D341Med (cell line): ENCODE measurements around the gene ITGBL1.

ENCODE experiments used
- DNase-seq: peaks from one replicate; pipeline ENCODE4 v3.0.0; 2012; ENCODE audit warnings: low spot score

The ITGBL1 gene

DNA sequence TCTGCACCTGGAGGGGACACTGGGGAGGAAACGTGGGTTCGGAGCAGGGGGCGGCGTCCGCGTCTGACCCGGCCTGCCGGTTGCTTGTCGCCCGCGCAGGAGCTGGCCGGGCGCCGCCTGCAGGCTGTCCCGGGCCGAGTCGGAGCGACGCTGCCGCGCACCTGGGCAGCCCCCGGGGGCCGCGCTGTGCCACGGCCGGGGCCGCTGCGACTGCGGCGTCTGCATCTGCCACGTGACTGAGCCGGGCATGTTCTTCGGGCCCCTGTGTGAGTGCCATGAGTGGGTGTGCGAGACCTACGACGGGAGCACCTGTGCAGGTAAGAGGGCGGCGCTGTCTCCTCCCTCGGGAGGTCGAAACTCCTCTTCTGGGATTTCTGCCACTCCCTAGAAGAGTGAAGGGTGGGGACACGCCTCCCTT lies 1.3 kb downstream of the ITGBL1 start:
- peak; percentile 20 for DNase-seq

DNA sequence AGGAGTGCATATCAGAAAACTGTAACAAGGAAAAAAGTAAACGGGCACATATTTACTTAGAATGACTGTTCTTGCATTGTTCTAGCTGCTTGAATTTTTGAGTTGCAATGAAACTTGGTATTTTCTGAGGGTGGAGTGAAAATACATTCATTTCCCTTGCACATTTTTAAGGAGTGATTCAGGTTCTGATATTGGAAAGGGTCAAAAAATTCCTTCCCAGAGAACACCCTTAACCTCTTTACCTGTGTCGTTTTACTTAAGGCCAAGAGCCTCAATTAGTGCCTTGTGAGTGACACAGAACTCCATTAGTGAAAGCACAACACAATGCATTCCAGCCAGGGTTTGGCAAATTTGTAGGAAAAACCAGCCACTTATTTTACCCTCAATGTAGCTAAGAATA lies 2.3 kb downstream of the ITGBL1 start:
- no peak for DNase-seq

DNA sequence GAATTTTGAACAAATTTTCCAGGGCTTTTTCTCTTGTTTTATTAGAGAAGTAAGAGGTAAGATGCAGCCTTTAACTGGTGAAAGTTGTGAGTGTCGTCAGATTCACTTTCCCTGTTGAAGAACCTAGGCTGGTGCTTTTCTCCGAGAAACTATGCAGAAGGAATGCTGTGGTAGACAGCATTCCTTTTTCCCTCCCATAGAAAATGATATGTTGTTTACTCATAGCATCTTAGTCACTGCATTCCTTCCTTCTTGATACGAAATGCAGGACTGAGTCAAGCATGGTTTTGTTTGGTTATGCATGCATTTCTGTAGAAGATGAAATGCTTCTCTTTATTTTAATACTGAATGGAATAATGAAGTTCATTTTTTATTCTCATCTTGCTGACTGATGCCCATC lies 3.4 kb downstream of the ITGBL1 start:
- DNase-seq = no peak

DNA sequence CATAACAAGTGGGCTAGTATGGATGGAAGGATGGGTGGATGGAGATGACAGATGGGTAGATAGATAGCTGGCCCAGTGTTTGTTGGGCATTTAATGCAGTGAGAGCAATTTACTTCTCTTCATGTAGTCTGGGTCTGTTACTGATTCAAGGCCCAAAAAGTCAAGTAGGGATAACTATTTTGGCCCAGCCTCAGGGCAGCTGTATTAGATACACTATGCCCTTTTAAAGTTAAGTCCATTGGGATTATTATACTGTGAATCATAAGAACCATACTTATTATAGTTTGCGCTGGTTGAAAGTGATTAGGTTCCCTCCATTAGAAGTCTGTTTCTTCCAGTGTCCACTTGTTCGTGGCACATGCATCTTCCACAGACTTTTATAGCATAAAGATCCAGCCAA lies 4.7 kb downstream of the ITGBL1 start:
- DNase-seq = no peak

DNA sequence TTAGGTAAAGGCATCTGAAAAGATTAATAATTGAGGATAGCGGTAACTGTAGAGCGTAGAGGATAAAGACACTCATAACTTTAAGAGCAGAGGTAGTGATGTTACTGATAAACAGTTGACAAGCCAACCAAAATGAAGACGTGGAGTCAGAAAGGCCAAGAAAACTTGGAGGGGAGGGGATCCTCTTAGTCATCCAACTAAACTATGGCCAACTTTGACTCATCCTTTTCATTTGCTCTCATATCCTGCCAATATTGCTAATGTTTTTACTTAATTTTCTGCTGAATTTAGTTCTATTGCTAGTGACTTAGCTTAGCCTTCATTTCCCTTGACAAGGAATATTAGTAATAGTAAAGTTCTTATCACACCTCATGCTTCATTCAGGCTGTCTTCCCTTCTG lies 13.4 kb downstream of the ITGBL1 start:
- DNase-seq = no peak

DNA sequence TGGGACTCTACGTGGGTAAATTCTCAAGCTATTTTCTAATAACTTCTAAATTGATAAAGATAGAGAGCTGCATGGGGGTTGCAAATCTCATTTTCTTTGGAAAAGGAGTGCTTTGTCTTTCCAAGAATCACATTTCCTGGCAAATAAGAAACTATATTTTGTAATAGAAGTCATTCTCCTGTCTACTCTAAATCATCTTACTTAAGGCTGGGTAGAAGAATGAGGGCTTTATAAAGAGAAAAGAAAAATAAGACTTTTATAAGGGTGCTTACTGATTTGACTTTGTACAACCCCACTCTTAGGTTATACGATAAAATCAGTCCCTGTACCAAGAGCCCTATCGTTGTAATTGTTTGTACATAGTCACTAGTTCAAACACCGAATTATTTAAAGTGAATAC lies 14.9 kb downstream of the ITGBL1 start:
- no peak for DNase-seq

DNA sequence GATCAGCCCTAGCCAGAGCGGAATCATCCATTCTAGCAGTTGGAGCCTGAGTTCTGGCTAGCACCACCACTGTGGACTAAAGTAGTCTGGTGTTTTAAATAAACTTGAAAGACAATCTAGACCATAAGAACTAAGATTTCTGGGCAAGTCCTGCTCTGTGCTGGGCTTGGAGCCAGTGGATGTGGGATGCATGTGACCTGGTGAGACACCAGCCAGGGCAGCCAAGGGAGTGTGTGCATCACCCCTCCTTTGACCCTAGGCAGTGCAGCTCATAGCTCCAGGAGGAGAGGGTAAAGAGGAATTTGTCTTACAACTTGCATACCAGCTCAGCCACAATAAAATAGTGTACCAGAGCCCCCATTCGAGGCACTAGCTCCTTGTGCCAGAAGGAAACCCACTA lies 21.0 kb downstream of the ITGBL1 start:
- no peak for DNase-seq

DNA sequence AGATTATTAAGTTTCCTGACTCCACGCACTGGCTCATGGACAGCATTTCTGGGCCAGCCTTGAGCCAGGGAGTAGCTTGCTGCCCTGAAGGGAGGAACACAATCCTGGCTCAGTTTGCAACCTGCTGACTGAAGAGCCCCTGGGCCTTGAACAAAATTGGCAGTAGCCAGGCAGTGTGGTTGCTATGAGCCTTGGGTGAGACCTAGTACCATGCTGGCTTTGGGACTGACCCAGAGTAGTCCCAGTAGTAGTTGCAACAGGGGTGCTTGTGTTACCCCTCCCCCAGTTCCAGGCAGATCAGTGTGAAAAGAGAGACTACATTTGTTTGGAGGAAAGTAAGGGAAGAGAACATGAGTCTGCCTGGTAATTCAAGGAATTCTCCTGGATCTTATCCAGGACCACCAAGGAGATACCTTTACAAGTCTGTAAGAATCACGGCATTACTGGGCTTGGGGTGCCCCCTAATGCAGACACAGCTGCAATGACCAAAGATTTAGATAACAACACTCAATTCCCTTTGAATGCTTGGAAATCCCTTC lies 22.0 kb downstream of the ITGBL1 start:
- no peak for DNase-seq

DNA sequence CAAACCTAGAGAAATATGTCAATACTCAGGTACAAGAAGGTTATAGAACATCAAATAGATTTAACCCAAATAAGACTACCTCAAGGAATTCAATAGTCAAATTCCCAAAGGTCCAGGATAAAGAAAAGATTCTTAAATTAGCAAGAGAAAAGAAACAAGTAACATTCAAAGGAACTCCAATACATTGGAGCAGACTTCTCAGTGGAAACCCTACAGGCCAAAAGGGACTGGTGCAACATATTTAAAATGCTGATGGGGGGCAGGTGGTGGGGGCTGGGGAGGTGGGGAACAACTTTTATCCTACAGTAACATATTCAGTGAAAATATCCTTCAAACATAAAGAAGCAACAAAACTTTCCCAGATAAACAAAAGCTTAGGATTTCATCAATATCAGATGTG lies 23.1 kb downstream of the ITGBL1 start:
- no peak for DNase-seq

DNA sequence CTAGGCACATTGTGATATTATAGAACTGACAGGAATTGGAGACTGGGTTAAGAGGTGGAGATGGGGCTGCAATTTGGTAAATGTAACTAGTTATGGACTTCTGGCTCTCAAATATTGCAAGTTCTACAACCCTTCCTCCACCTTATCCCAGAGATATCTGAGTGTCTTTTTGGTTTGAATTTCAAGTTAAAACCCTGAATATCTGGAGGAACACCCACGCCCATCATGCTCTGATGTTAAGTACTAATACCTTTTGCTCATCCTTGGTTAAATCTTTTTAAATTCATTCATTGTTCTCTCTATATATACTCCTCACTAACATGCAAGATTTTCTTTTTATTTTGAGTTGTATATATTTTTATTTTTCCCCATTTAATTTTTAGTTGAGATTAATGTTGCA lies 28.9 kb downstream of the ITGBL1 start:
- no peak for DNase-seq

DNA sequence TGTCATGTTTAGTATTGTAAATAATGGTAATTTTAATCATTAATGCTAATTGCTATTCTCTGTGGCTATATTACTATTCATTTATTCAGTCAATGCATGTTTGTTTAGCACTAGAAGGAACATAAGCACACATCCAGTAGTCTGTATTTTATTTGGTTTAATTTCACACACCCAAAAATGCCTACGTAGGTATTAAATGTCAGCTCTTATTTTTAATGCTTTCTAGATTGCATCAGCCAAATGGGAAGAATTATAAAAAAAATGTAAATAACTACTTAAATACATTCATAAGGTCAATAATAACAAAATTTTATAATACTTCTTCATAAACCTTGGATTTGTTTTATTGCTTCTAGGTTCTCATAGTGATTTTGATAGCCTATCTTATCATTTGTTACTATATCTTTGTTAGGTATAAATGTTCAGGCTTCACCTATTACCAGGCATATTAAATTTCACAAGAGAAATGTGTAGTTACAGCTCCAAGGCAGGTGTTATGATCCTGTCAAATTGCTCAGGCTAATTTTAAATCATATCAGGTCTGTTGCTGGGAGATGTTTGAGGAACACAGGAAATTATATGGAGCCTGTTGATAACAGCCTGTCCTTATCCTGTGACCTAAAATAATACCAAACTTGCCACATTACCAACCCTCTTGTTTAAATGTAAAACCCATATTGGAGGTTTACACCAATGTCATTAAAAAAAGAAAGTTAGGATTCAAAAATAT lies 34.4 kb downstream of the ITGBL1 start:
- no peak for DNase-seq

DNA sequence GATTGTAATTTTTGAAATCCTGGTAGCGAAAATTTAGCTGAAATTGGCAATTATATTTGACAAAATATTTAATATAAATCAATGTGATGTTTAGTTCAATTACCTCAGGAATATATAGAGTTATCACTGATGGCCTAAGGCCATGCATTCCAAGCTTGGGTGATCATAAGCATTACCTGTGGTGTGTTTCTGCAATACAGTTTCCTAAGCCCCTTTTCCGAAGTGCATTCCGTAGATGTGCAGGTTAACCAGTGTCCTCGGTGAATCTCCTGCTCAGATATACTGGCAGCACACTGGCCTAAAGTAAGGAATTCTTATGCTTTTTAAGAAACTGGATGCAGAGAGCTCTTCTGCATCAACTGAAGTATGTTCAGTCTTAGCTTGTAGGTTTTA lies 35.0 kb downstream of the ITGBL1 start:
- no peak for DNase-seq

DNA sequence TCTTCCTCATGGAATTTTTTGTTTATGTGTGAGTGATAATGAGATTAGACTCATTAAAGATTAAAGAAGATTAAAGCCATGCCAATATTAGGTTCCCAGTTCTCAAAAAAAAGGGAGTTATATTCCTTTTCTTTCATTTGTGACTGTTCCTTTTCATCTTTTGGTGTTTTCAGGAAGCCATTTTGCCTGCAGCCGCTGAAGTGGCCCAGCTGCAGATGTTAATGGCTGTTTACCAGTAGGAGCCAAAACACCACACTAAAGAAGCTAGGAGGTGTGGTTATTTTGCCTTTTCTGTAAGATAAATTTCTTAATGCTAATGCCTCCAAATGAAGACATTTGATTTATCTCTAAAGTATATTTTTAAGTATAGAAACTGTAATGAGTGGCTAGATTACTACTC lies 36.3 kb downstream of the ITGBL1 start:
- no peak for DNase-seq

DNA sequence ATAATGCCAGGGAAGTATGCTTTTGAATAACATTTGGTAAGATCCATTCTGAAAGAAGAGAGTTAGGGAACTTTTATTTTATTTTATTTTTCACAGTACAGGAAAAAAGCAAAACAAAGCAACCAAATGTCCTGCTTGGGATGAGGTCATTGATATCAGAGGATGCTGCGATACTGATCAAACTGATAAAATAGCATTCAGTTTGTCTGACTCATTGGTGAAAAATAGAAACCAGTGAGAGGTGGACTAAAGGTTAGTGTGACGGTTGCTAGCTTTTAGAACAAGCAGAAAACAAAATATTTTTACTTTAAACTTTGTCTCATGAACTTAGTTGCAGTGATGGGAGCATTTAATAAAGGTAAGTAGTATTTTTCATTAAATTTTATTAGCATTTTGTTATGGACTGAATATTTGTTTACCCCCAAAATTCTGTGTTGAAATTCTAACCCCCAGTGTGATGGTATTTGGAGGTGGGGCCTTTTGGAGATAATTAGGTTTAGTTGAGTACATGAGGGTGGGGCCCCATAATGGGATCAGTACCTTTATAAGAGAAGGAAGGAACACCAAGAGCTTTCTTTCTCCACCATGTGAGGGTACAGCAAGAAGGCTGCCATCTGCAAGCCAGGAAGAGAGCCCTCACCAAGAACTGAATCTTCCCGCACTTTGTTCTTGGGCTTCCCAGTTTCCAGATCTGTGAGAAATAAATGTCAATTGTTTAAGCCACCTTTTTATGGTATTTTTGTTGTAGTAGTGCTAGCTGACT lies 37.3 kb downstream of the ITGBL1 start:
- no peak for DNase-seq

DNA sequence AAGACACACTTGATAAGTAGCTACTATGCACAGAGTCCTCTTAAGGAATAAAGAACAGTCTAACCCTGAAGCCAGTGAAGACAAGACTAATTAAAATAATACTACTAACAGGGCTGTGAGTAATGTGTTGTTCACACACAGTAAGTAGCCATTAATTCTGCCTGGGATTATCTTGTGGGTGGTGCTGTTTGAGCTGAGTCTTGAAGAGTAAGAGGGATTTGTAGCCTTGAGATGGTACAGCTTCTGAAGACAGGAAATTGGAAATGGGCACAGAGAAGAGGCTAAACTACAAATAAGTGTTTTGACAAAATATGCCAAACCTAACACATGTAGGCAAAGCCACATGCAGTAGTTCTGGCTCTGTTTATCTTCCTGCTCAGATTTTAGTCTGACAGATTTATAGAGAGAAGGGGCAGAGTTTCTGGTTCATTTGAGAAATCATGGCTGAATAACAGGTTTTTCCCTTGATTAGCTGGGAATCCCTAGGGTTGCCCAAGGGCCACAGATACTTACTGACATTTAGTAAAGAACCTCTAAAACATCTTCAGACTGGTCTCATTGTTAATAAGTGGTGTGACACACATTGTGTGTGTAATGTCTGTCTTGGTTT lies 38.0 kb downstream of the ITGBL1 start:
- no peak for DNase-seq

DNA sequence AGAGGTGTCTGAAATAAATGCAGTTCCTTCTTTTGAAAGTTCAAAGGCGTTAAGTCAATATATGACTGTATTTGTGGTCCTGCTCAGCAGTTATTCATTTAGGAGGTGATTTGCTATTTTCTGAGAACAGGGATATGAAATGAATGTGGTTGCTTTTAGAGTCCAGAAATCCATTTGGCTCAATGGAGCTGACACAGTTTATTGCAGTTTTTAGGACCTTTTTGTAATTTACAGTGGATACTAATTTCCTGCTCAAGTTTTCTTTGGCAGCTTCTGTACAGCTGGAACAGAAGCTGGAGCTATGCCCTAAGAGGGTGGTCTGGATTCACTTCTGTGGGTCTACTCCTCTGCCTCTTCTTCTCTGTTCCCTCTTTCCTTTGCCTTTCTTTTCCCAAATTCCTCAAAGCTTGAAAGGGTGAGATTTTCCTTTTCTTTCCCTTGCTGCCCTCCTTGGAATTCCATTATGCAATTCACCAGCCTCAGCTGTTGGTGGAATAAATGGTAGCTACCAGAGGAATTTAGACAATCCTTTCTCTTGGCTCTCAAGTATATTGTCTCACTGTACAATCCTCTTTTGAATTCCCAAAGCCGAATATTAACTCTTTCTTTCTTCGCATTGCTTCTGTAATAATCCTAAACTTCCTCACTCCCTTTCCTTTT lies 39.9 kb downstream of the ITGBL1 start:
- no peak for DNase-seq

DNA sequence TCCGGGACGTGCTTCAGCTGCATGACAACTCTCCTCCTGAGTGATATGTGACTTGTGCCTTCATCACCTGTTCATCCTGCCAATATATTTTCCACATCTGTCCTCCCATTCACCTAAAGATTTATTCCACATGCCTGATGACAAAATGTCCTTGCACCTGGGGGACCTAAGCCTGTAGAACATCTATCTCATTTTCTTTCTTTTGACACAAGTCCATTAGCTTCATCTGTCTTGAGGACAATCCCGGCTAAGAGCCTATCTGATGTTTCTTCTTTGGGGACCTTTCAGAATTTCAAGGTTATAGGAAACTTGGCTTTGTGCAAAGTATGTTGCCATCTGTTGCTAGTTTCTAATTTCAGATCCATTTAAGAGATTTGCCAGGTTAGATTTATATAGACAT lies 41.1 kb downstream of the ITGBL1 start:
- DNase-seq = no peak

DNA sequence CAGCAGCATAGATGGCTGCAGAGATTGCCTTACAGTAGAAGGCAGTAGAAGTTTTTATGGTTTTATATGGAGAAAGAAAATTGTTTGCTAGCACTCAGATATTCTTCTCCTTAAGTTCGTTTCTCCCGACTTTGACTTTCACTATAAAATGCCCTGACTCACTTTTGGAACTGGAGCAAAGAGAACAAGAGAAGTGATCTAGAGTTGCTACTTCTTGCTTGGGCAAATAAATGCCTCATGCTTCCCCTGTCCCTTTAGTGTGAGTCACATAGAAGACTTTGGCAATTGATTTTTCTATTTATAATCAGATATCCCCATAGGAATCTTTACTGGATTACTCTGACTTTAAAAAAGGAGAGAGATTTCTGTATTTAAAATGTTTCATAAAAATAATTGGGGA lies 46.9 kb downstream of the ITGBL1 start:
- no peak for DNase-seq

DNA sequence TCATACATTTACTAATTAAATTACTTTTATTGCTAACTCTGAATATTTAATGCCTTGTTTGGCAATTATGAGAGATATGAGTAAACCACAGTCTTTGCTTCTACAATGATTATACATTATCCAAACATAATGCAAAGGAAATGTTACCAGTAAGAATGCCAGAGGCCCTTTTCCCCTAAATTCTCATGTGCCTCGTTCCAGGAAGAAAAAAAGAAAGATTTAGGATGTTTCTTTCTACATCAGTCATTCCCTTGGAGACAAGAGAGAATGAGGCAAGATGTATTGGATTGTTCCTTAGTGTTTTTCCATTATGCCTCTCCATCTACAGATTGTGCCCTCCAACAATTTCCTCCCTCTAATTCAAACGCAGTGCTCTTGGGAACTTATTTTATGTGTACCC lies 50.1 kb downstream of the ITGBL1 start:
- DNase-seq = no peak

DNA sequence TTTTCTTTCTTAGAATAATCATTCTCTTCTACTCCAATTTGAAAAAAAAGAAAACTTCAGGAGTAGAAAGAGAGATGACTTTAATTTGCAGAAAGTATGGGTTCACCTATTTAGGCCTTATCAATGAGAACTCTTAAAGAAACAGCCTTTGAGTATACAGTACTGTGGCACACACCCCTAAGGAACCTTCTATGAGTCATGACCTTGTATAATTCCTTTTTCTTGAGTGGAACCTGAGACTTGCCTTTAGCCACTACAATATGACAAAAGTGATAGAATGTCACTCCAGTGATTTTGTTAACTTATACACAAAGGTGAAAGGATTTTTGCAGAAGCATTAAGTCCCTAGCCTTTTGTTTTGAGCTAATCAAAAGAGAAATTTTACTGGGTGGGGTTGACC lies 58.7 kb downstream of the ITGBL1 start:
- DNase-seq = no peak

DNA sequence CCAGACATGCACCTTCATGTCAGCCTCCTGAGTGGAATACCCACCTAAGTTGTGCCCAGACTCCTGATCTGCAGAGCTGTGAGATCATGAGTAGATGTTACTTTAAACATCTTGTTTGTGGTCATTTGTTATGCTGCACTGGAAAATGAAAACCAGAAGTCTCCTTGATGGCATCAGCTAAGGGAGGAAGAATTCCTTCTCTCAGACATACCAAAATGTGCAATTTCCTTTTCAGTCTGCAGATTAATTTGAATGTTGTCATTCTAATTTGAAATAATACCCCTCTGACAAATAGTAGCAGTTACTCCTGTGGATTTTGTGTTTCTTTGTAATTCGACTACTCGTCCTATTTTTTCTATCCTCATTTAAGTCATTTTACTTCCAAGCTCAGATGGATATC lies 59.3 kb downstream of the ITGBL1 start:
- DNase-seq = no peak

DNA sequence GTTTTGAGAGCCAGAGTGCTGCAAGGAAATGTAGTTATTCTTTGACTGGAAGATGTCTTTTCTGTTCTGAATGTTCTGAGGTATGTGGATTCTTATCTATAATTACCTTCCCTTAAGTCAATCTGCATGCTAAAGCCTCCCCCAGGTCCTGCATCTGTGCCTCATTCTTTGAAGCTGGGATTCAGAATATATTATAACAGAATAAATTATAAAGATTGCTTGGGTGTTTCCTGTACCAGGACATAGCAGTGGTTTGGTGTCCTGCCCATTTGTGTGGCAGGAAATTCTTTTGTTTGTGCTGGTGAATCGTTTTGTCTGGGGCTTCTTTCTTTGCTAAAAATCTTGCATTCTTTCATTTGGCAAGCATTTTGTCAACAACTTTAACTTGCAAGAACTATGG lies 60.2 kb downstream of the ITGBL1 start:
- DNase-seq = no peak

DNA sequence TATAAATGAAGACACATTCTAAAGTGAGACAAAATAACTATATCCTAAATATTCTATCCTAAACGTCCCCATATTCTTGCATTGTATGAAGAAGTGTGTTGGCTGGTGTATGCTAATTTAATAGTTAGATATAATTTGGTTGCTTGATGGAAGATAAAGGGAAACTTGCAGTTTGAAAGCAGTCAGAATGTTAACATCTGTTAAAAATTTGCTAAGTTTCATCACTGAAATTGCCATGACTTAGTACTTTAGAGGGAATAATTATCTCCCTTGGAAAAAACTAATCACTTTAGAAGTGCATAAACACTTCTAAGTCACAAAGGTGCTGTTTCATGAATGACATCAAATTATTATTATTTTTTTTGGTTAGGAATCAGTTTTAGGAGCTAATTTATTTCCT lies 61.6 kb downstream of the ITGBL1 start:
- no peak for DNase-seq
